Measurements from ENCODE around the gene HS2ST1.

Gene HS2ST1

DNA sequence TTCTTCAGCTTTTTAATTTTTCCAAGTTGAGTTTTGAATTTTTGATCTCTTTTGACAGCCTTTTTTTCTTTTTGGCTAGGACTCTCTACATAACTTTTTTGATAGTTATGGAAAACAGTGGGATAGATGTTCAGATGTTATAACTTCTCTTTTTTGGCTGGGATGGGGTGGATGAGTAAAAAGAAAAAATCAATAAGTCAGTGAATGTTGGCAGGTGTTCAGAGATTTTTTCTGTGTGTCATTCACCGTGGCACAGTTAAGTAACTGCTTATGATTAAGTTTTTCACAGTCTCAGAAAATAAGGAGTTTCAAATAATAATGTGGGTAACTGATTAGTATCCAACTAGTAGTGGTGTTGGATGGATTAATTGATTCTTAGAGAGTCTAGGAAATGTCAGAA, 24.0 kb downstream of the HS2ST1 start:
- no peak for TF ChIP-seq ZFP30 (CRISPR knock-in tag; IDR thresholded peaks at IDR 0.05)
- TF ChIP-seq ISL1 (CRISPR knock-in tag; IDR thresholded peaks at IDR 0.05) = no peak
- TF ChIP-seq, protein P1, sequence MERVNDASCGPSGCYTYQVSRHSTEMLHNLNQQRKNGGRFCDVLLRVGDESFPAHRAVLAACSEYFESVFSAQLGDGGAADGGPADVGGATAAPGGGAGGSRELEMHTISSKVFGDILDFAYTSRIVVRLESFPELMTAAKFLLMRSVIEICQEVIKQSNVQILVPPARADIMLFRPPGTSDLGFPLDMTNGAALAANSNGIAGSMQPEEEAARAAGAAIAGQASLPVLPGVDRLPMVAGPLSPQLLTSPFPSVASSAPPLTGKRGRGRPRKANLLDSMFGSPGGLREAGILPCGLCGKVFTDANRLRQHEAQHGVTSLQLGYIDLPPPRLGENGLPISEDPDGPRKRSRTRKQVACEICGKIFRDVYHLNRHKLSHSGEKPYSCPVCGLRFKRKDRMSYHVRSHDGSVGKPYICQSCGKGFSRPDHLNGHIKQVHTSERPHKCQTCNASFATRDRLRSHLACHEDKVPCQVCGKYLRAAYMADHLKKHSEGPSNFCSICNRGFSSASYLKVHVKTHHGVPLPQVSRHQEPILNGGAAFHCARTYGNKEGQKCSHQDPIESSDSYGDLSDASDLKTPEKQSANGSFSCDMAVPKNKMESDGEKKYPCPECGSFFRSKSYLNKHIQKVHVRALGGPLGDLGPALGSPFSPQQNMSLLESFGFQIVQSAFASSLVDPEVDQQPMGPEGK (CRISPR knock-in tag; IDR thresholded peaks at IDR 0.05; ENCODE audit: borderline replicate concordance) = no peak
- no peak for ATAC-seq

DNA sequence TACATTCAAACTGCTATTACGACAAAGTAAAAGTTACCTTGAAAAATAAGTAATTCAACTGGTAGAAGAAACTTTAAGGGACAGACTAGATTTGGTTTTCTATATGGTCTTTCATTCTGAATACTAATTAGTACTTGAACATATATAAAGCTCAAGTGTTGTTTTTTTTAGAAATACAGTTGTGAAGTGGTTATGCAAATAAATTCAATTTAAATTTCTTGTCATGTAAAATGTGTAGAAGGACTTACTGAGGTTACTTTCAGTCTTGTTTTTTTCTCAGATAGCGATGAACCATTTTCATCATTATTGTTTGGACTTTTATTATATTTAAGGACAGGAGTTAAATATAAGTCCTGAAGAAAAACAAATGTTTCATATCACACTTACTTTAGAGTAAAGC, 24.4 kb downstream of the HS2ST1 start:
- TF ChIP-seq, protein P2, sequence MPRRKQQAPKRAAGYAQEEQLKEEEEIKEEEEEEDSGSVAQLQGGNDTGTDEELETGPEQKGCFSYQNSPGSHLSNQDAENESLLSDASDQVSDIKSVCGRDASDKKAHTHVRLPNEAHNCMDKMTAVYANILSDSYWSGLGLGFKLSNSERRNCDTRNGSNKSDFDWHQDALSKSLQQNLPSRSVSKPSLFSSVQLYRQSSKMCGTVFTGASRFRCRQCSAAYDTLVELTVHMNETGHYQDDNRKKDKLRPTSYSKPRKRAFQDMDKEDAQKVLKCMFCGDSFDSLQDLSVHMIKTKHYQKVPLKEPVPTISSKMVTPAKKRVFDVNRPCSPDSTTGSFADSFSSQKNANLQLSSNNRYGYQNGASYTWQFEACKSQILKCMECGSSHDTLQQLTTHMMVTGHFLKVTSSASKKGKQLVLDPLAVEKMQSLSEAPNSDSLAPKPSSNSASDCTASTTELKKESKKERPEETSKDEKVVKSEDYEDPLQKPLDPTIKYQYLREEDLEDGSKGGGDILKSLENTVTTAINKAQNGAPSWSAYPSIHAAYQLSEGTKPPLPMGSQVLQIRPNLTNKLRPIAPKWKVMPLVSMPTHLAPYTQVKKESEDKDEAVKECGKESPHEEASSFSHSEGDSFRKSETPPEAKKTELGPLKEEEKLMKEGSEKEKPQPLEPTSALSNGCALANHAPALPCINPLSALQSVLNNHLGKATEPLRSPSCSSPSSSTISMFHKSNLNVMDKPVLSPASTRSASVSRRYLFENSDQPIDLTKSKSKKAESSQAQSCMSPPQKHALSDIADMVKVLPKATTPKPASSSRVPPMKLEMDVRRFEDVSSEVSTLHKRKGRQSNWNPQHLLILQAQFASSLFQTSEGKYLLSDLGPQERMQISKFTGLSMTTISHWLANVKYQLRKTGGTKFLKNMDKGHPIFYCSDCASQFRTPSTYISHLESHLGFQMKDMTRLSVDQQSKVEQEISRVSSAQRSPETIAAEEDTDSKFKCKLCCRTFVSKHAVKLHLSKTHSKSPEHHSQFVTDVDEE (CRISPR knock-in tag; IDR thresholded peaks at IDR 0.05) = no peak
- TF ChIP-seq CSDC2 (CRISPR knock-in tag; IDR thresholded peaks at IDR 0.05) (no peak), GLIS3 (CRISPR knock-in tag; IDR thresholded peaks at IDR 0.05) (no peak), ISL1 (CRISPR knock-in tag; IDR thresholded peaks at IDR 0.05) (no peak), ZFP30 (CRISPR knock-in tag; IDR thresholded peaks at IDR 0.05) (no peak)
- no peak for ATAC-seq

DNA sequence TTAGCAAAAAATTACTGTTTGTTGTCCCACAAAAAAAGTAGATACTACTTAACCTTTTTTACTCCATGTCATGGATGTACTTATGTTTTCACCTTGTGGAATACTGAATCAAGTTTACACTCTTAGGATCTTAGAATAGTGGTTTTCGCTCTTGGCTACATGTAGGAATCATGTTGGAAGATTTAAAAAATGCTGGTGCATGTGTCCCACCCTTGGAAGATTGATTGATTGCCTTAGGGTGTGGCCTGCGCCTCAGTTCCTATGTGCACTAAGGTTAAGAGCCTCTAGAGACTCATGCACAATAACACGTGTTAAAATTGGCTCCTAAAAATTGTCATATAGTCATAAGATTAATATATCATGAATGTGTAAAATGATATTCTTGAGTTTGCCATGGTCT, 25.0 kb downstream of the HS2ST1 start:
- ATAC-seq = no peak
- TF ChIP-seq TCF4 (CRISPR knock-in tag; IDR thresholded peaks at IDR 0.05; ENCODE audit: borderline replicate concordance) (no peak), ZNF70 (CRISPR knock-in tag; IDR thresholded peaks at IDR 0.05) (no peak), SNAI2 (CRISPR knock-in tag; IDR thresholded peaks at IDR 0.05) (no peak), TOX (CRISPR knock-in tag; IDR thresholded peaks at IDR 0.05; ENCODE audit: borderline replicate concordance) (no peak), ZFP3 (CRISPR knock-in tag; IDR thresholded peaks at IDR 0.05) (no peak), ZNF8 (CRISPR knock-in tag; IDR thresholded peaks at IDR 0.05) (no peak), CSDC2 (CRISPR knock-in tag; IDR thresholded peaks at IDR 0.05) (no peak), ZNF565 (CRISPR knock-in tag; conservative IDR thresholded peaks at IDR 0.05; ENCODE audit: low read depth) (no peak)
- TF ChIP-seq, protein P3, sequence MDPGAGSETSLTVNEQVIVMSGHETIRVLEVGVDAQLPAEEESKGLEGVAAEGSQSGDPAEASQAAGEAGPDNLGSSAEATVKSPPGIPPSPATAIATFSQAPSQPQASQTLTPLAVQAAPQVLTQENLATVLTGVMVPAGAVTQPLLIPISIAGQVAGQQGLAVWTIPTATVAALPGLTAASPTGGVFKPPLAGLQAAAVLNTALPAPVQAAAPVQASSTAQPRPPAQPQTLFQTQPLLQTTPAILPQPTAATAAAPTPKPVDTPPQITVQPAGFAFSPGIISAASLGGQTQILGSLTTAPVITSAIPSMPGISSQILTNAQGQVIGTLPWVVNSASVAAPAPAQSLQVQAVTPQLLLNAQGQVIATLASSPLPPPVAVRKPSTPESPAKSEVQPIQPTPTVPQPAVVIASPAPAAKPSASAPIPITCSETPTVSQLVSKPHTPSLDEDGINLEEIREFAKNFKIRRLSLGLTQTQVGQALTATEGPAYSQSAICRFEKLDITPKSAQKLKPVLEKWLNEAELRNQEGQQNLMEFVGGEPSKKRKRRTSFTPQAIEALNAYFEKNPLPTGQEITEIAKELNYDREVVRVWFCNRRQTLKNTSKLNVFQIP (CRISPR knock-in tag; IDR thresholded peaks at IDR 0.05; ENCODE audit: borderline replicate concordance, low read depth) = no peak
- TF ChIP-seq, protein P1 (CRISPR knock-in tag; IDR thresholded peaks at IDR 0.05; ENCODE audit: borderline replicate concordance) = no peak
- TF ChIP-seq, protein P4, sequence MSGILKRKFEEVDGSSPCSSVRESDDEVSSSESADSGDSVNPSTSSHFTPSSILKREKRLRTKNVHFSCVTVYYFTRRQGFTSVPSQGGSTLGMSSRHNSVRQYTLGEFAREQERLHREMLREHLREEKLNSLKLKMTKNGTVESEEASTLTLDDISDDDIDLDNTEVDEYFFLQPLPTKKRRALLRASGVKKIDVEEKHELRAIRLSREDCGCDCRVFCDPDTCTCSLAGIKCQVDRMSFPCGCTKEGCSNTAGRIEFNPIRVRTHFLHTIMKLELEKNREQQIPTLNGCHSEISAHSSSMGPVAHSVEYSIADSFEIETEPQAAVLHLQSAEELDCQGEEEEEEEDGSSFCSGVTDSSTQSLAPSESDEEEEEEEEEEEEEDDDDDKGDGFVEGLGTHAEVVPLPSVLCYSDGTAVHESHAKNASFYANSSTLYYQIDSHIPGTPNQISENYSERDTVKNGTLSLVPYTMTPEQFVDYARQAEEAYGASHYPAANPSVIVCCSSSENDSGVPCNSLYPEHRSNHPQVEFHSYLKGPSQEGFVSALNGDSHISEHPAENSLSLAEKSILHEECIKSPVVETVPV (CRISPR knock-in tag; IDR thresholded peaks at IDR 0.05) = no peak

DNA sequence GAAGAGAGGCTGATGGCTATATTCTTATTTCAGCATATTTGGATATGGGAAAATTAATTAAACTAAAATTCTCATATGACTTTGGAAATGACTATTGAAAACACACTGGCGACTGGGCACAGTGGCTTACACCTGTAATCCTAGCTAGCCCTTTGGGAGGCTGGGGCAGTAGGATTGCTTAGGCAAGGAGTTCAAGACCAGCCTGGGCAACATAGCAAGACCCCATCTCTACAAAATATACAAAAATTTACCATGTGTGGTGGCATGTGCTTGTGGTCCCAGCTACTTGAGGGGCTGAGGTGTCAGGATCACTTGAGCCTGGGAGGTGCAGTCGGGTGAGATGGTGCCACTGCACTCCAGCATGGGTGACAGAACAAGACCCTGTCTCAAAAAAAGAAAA, 26.2 kb downstream of the HS2ST1 start:
- no peak for ATAC-seq
- TF ChIP-seq GLIS3 (CRISPR knock-in tag; IDR thresholded peaks at IDR 0.05) (no peak), CSDC2 (CRISPR knock-in tag; IDR thresholded peaks at IDR 0.05) (no peak), BACH2 (CRISPR knock-in tag; IDR thresholded peaks at IDR 0.05; ENCODE audit: borderline replicate concordance) (no peak)

DNA sequence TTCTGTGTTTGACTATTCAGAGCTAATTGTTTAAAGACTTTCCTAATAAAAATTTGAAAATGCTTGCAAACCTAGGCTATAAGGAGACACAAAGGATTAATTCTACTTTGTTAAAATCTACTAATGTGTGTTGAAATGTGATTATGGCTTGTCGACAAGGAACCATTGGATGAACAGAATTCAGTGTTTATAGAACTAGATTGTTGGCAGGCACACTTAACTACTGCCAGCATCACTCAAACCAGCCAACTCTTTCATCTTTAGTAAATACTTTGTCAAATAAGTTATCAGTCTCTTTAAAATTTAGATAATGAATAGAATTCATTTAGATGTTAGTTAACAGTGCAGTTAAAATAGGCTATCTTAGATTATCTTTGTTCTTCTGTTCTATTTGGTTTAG, 27.6 kb downstream of the HS2ST1 start:
- ATAC-seq = no peak
- no peak for TF ChIP-seq TCF4 (CRISPR knock-in tag; IDR thresholded peaks at IDR 0.05; ENCODE audit: borderline replicate concordance)
- no peak for TF ChIP-seq ARNTL (CRISPR knock-in tag; IDR thresholded peaks at IDR 0.05; ENCODE audit: borderline replicate concordance, low read depth)
- TF ChIP-seq ISL1 (CRISPR knock-in tag; IDR thresholded peaks at IDR 0.05) = no peak
- TF ChIP-seq BACH2 (CRISPR knock-in tag; IDR thresholded peaks at IDR 0.05; ENCODE audit: borderline replicate concordance) = no peak
- no peak for TF ChIP-seq ZFP30 (CRISPR knock-in tag; IDR thresholded peaks at IDR 0.05)
- TF ChIP-seq ESRRG (CRISPR knock-in tag; IDR thresholded peaks at IDR 0.05) = no peak
- no peak for TF ChIP-seq ZNF70 (CRISPR knock-in tag; IDR thresholded peaks at IDR 0.05)
- no peak for TF ChIP-seq PPARA (CRISPR knock-in tag; IDR thresholded peaks at IDR 0.05; ENCODE audit: borderline replicate concordance)
- TF ChIP-seq GLIS3 (CRISPR knock-in tag; IDR thresholded peaks at IDR 0.05) = no peak

All from SK-N-SH treated with all-trans-retinoic acid at 6 μM for 48 hours (cell line).